COLO668 (cell line): ENCODE data around the gene PFKFB4.
A peak's percentile ranks its signal among the peaks of the same experiment; 100 is the strongest.
"Not testable (repeated sequence)": the region's sequence is repeated elsewhere in the genome, so short reads cannot be mapped to it uniquely, and the experiment has no call there.

ENCODE experiments used
- DNase-seq: peaks from one replicate; lab custom pipeline; 2025; ENCODE audit not compliant: unreplicated experiment; lab: John Stamatoyannopoulos, UW

PFKFB4 gene

GRCh38 chr3:48561045-48561736 is 4.6 kb upstream of the PFKFB4 start:
- peak; percentile 3 for DNase-seq

- DNase-seq, result no peak
Measured at GRCh38 chr3:48560648-48561018, 4.0 kb upstream of the PFKFB4 start.

- DNase-seq, result no peak
Measured at GRCh38 chr3:48558493-48559134, 2.0 kb upstream of the PFKFB4 start.

- peak; percentile 27 for DNase-seq
Measured at GRCh38 chr3:48555949-48556795, 431 bp downstream of the PFKFB4 start.

GRCh38 chr3:48555231-48555948 is 1.2 kb downstream of the PFKFB4 start:
- no peak for DNase-seq

GRCh38 chr3:48553886-48554845 is 2.4 kb downstream of the PFKFB4 start:
- DNase-seq, result no peak

- DNase-seq, result no peak
Measured at GRCh38 chr3:48553361-48553760, 3.2 kb downstream of the PFKFB4 start.

GRCh38 chr3:48552111-48552951 is 4.3 kb downstream of the PFKFB4 start:
- peak; percentile 76 for DNase-seq

GRCh38 chr3:48551651-48552050 is 5.0 kb downstream of the PFKFB4 start:
- not testable (repeated sequence) for DNase-seq

- peak; percentile 65 for DNase-seq
Measured at GRCh38 chr3:48548729-48549705, 7.6 kb downstream of the PFKFB4 start.

- DNase-seq, result no peak
Measured at GRCh38 chr3:48548126-48548525, 8.5 kb downstream of the PFKFB4 start.

GRCh38 chr3:48546203-48546829 is 10.3 kb downstream of the PFKFB4 start:
- no peak for DNase-seq

GRCh38 chr3:48544141-48544540 is 12.5 kb downstream of the PFKFB4 start:
- no peak for DNase-seq

- no peak for DNase-seq
Measured at GRCh38 chr3:48543271-48543866, 13.2 kb downstream of the PFKFB4 start.

GRCh38 chr3:48538451-48538850 is 18.2 kb downstream of the PFKFB4 start:
- DNase-seq, result no peak

- DNase-seq, result no peak
Measured at GRCh38 chr3:48536785-48537184, 19.8 kb downstream of the PFKFB4 start.

- no peak for DNase-seq
Measured at GRCh38 chr3:48536116-48536515, 20.5 kb downstream of the PFKFB4 start.
